HCT116 (cell line): ENCODE data around the gene KIF1A. TPM values are rescaled to one million over a fixed set of nuclear protein-coding genes. Genes with fewer than 3 reads are reported as not detected.

ENCODE experiments used
- ATAC-seq: fragments of 200-7000 bp; cut with Tn5 transposase; 2 replicates; pipeline ENCODE4 v1.9.1; 2020; ENCODE audit warnings: mild to moderate bottlenecking, moderate library complexity
- BruUV-seq: library from RNA; stranded (reverse); fragments of 400-500 nt; replicated peaks from 2 replicates; lab custom pipeline; 2021; lab: Mats Ljungman, UMichigan
- CTCF ChIA-PET: fragments of 300-600 bp; sonication (Branson Sonifier 250); formaldehyde crosslinking; loops from one replicate; lab custom pipeline; 2021; ENCODE audit warnings: antibody characterized with exemption; lab: Charles Lee
- POLR2A ChIA-PET: fragments of 300-600, 350-600 bp; sonication (Branson Sonifier 250); formaldehyde crosslinking; loops from one replicate; lab custom pipeline; 2021; ENCODE audit warnings: antibody characterized with exemption; lab: Charles Lee
- RAD21 ChIA-PET, 2 experiments: fragments of 300-600 bp; sonication (Branson Sonifier 250); formaldehyde crosslinking; loops; one replicate each; lab custom pipeline; 2023; ENCODE audit warnings: low total read pairs in 2 of 2; ENCODE audit not compliant: uncharacterized antibody in 2 of 2, unreplicated experiment in 2 of 2, low non-redundant PET in 1 of 2; lab: Charles Lee
- DNase-seq: peaks from one replicate; pipeline ENCODE4 v3.0.0-alpha.2; 2010; ENCODE audit warnings: low read depth, low spot score
- H2AFZ ChIP-seq: fragments of 200-600 bp; shearing (Covaris generic), sonication (generic); 2 replicates; pipeline ENCODE4 v1.6.1; 2017; ENCODE audit warnings: low read depth, mixed run types, mixed read lengths, antibody characterized with exemption, low read length; ENCODE audit not compliant: poor library complexity, severe bottlenecking
- H3K27ac ChIP-seq: 2 replicates; pipeline ENCODE4 v1.5.1; 2012; ENCODE audit warnings: low read depth, low read length
- H3K27me3 ChIP-seq: fragments of 200-600 bp; sonication (generic); 2 replicates; pipeline ENCODE4 v1.6.1; 2016; ENCODE audit warnings: mixed run types, low read length, mixed read lengths; ENCODE audit not compliant: insufficient read depth
- H3K36me3 ChIP-seq, 2 experiments: fragments of 200-500 bp in 1 of 2; fragments of 200-600 bp in 1 of 2; sonication (Bioruptor generic) in 1 of 2; sonication (generic) in 1 of 2; 2 replicates each; pipeline versions ENCODE4 v1.5.1 to v1.6.1; 2014 to 2016; ENCODE audit warnings: low read length in 2 of 2, inconsistent platforms in 1 of 2, mixed read lengths in 1 of 2, mixed run types in 1 of 2; ENCODE audit not compliant: insufficient read depth in 2 of 2, control insufficient read depth in 1 of 2
- H3K4me1 ChIP-seq, 2 experiments: fragments of 200-600 bp in 1 of 2; sonication (generic) in 1 of 2; 2 replicates each; pipeline versions ENCODE4 v1.5.1 to v1.6.1; 2012 to 2017; ENCODE audit warnings: low read length in 2 of 2, inconsistent platforms in 1 of 2, mild to moderate bottlenecking in 1 of 2, mixed read lengths in 1 of 2, mixed run types in 1 of 2, moderate library complexity in 1 of 2; ENCODE audit not compliant: insufficient read depth in 2 of 2, control insufficient read depth in 1 of 2
- H3K4me2 ChIP-seq: fragments of 200-600 bp; sonication (generic); 2 replicates; pipeline ENCODE4 v1.6.1; 2017; ENCODE audit warnings: mixed run types, low read length, mixed read lengths
- H3K4me3 ChIP-seq, 2 experiments: fragments of 200-600 bp in 1 of 2; sonication (generic) in 1 of 2; replicated peaks in 1 of 2; 2 replicates each; pipeline ENCODE4 v1.5.1; 2011 to 2016; ENCODE audit warnings: low read length in 2 of 2, control low read depth in 1 of 2, low read depth in 1 of 2, mild to moderate bottlenecking in 1 of 2, mixed read lengths in 1 of 2, mixed run types in 1 of 2
- H3K79me2 ChIP-seq: fragments of 200-600 bp; sonication (generic); 2 replicates; pipeline ENCODE4 v1.6.1; 2017; ENCODE audit warnings: mild to moderate bottlenecking, mixed run types, low read length, moderate library complexity, mixed read lengths; ENCODE audit not compliant: insufficient read depth
- H3K9ac ChIP-seq: fragments of 200-600 bp; sonication (generic); 2 replicates; pipeline ENCODE4 v1.6.1; 2016; ENCODE audit warnings: low read length, mixed read lengths
- H3K9me2 ChIP-seq: fragments of 200-600 bp; sonication (generic), shearing (Covaris generic); 2 replicates; pipeline ENCODE4 v1.6.1; 2017; ENCODE audit warnings: mixed run types, mild to moderate bottlenecking, moderate library complexity; ENCODE audit not compliant: insufficient read depth
- H3K9me3 ChIP-seq, 2 experiments: fragments of 200-500 bp in 1 of 2; fragments of 200-600 bp in 1 of 2; sonication (Bioruptor generic) in 1 of 2; sonication (generic) in 1 of 2; 2 replicates each; pipeline ENCODE4 v1.6.1; 2014 to 2017; ENCODE audit warnings: low read length in 2 of 2, mixed read lengths in 2 of 2, inconsistent platforms in 1 of 2, low read depth in 1 of 2, mild to moderate bottlenecking in 1 of 2, mixed run types in 1 of 2, moderate library complexity in 1 of 2; ENCODE audit not compliant: control insufficient read depth in 1 of 2, insufficient read depth in 1 of 2
- H4K20me1 ChIP-seq: fragments of 200-600 bp; sonication (generic), shearing (Covaris generic); 2 replicates; pipeline ENCODE4 v1.6.1; 2017; ENCODE audit warnings: mixed run types, mild to moderate bottlenecking, moderate library complexity; ENCODE audit not compliant: insufficient read depth
- CBX3 ChIP-seq: IDR thresholded peaks from 2 replicates; pipeline ENCODE4 v1.6.1; 2012; ENCODE audit warnings: low read depth
- ELF1 ChIP-seq: IDR thresholded peaks from 2 replicates; pipeline ENCODE4 v1.6.1; 2012; ENCODE audit warnings: low read depth, borderline replicate concordance
- EZH2phosphoT487 ChIP-seq: fragments of 200-600 bp; IDR thresholded peaks from 2 replicates; pipeline ENCODE4 v1.6.1; 2018; ENCODE audit warnings: antibody characterized with exemption, borderline replicate concordance
- POLR2AphosphoS5 ChIP-seq: IDR thresholded peaks from 2 replicates; pipeline ENCODE4 v1.6.1; 2011; ENCODE audit warnings: mild to moderate bottlenecking, low read depth, low read length, moderate library complexity
- SIN3A ChIP-seq: IDR thresholded peaks from 2 replicates; pipeline ENCODE4 v1.6.1; 2012; ENCODE audit warnings: low read depth
- SP1 ChIP-seq: IDR thresholded peaks from 2 replicates; pipeline ENCODE4 v1.6.1; 2012; ENCODE audit warnings: low read depth
- SRF ChIP-seq: IDR thresholded peaks from 2 replicates; pipeline ENCODE4 v1.6.1; 2012; ENCODE audit warnings: low read depth
- YY1 ChIP-seq: IDR thresholded peaks from 2 replicates; pipeline ENCODE4 v1.6.1; 2011; ENCODE audit warnings: low read length, low read depth, moderate library complexity, mild to moderate bottlenecking; ENCODE audit not compliant: insufficient replicate concordance; ENCODE audit errors: extremely low read depth
- ZFX ChIP-seq: fragments of 450-650 bp; IDR thresholded peaks from 2 replicates; pipeline ENCODE4 v1.6.1; 2017
- intact Hi-C: fragments of 100-400 bp; cut with micrococcal nuclease; formaldehyde crosslinking; loops from 2 replicates; pipeline ENCODE4 v1.10.0; 2022
- total RNA-seq: library from RNA; stranded (reverse); gene quantifications from one replicate; pipeline ENCODE4 v1.2.1, GENCODE V29; 2021; ENCODE audit not compliant: unreplicated experiment
- TF ChIP-seq, protein P1 (sequence below): IDR thresholded peaks from 2 replicates; pipeline ENCODE4 v1.6.1; 2012
- TF ChIP-seq, protein P2 (sequence below): IDR thresholded peaks from 2 replicates; pipeline ENCODE4 v1.6.1; 2012
- TF ChIP-seq, protein P3 (sequence below): IDR thresholded peaks from 2 replicates; pipeline ENCODE4 v1.6.1; 2011; ENCODE audit warnings: mild to moderate bottlenecking, low read length, moderate library complexity; ENCODE audit not compliant: insufficient replicate concordance; ENCODE audit errors: extremely low read depth

Gene KIF1A
- total RNA-seq, 1 experiment from 2014 or later: 0.27 TPM

DNA sequence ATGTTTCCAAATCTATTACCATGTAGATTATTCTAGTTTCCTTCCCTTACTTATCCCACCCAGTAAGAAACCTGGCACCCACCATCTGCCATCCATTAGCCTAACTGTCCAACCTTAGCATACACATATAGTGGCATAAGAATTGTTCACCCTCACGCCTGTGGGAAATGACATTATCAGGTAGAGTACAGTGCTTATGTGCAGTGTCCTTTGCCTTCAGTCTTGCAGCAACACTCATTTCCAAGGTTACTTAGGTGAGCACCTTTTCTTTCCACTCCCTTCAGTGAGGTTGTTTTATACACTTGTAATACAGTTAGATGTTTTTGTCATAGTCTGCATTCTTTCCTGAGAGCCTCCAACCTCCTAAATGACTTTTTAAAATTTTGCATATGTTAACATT, 155.4 kb downstream of the KIF1A start:
- H3K4me2 ChIP-seq: no peak overlapping the region
- no peak overlapping the region for H2AFZ ChIP-seq
- BruUV-seq: no TSS peak
- no peak overlapping the region for H3K9ac ChIP-seq
- ChIA-PET CTCF (interaction anchor here (0.9 kb wide), 1 partner anchor 9 kb away, joined by 3 read pairs; no protein-coding TSS in a partner anchor), POLR2A (no interaction called here), RAD21 (no interaction called here)
- no peaks in the 10 kb centered on the region for H3K79me2 ChIP-seq
- peaks cover 23% of the 10 kb centered on the region; the same call in 1 of the 2 replicates for H3K27me3 ChIP-seq
- H3K36me3 ChIP-seq: no peaks in the 10 kb centered on the region
- no peaks in the 10 kb centered on the region for H3K4me1 ChIP-seq
- H3K9me3 ChIP-seq: no peaks in the 10 kb centered on the region
- ATAC-seq (no peak), DNase-seq (no peak)
- intact Hi-C loops: loop anchor here (5.0 to 10.0 kb wide), 2 partner anchors 43 to 170 kb away; no protein-coding TSS in a partner anchor
- no peak overlapping the region for H3K4me3 ChIP-seq
- H3K27ac ChIP-seq: no peak overlapping the region
- TF ChIP-seq YY1 (no peak), EZH2phosphoT487 (no peak), SRF (no peak), ELF1 (no peak), ZFX (no peak), SP1 (no peak), POLR2AphosphoS5 (no peak), SIN3A (no peak), CBX3 (no peak)
- TF ChIP-seq, protein P1, sequence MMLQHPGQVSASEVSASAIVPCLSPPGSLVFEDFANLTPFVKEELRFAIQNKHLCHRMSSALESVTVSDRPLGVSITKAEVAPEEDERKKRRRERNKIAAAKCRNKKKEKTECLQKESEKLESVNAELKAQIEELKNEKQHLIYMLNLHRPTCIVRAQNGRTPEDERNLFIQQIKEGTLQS: no peak
- TF ChIP-seq, protein P2, sequence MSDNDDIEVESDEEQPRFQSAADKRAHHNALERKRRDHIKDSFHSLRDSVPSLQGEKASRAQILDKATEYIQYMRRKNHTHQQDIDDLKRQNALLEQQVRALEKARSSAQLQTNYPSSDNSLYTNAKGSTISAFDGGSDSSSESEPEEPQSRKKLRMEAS: no peak
- TF ChIP-seq, protein P3, sequence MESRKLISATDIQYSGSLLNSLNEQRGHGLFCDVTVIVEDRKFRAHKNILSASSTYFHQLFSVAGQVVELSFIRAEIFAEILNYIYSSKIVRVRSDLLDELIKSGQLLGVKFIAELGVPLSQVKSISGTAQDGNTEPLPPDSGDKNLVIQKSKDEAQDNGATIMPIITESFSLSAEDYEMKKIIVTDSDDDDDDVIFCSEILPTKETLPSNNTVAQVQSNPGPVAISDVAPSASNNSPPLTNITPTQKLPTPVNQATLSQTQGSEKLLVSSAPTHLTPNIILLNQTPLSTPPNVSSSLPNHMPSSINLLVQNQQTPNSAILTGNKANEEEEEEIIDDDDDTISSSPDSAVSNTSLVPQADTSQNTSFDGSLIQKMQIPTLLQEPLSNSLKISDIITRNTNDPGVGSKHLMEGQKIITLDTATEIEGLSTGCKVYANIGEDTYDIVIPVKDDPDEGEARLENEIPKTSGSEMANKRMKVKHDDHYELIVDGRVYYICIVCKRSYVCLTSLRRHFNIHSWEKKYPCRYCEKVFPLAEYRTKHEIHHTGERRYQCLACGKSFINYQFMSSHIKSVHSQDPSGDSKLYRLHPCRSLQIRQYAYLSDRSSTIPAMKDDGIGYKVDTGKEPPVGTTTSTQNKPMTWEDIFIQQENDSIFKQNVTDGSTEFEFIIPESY: no peak
- H3K9me2 ChIP-seq: no peaks in the 10 kb centered on the region
- H4K20me1 ChIP-seq: no peaks in the 10 kb centered on the region

Other genes starting within 250 kb of the KIF1A start
- 40.7 TPM for gene CAPN10, start 233.5 kb downstream of the KIF1A start, total RNA-seq
- 4.2 TPM for gene GPR35, start 194.7 kb downstream of the KIF1A start, total RNA-seq
- gene AQP12B, start 137.3 kb downstream of the KIF1A start, total RNA-seq: not detected
- not detected for gene AQP12A, start 128.4 kb downstream of the KIF1A start, total RNA-seq
- 0.34 TPM for gene AGXT, start 48.6 kb upstream of the KIF1A start, total RNA-seq
- not detected for gene MAB21L4, start 75.9 kb upstream of the KIF1A start, total RNA-seq
- gene CROCC2, start 86.1 kb upstream of the KIF1A start, total RNA-seq: not detected
- 9.6 TPM for gene SNED1, start 178.4 kb upstream of the KIF1A start, total RNA-seq